Testis (tissue), 3 donors: ENCODE results near the gene STX1A. TPM values are rescaled to one million over a fixed set of nuclear protein-coding genes. Genes with fewer than 3 reads are reported as not detected.

Experiments used
- DNase-seq: peaks from one replicate; pipeline ENCODE4 v3.0.0-alpha.2; 2019
- H3K27ac ChIP-seq, 2 donors: fragments of 200-600 bp; sonication (generic); one replicate each; pipeline ENCODE4 v1.5.1; 2019
- H3K27me3 ChIP-seq: fragments of 200-600 bp; sonication (generic); one replicate; pipeline ENCODE4 v1.5.1; 2019
- H3K36me3 ChIP-seq: fragments of 200-600 bp; sonication (generic); one replicate; pipeline ENCODE4 v1.5.1; 2017; ENCODE audit warnings: low read depth; ENCODE audit errors: missing control alignments
- H3K4me1 ChIP-seq: fragments of 200-600 bp; sonication (generic); one replicate; pipeline ENCODE4 v1.5.1; 2019
- H3K4me3 ChIP-seq, 2 donors: fragments of 200-600 bp; sonication (generic); one replicate each; pipeline ENCODE4 v1.5.1; 2017 to 2019
- H3K9me3 ChIP-seq: fragments of 200-600 bp; sonication (generic); one replicate; pipeline ENCODE4 v1.5.1; 2017
- POLR2A ChIP-seq: fragments of 450-650 bp; IDR thresholded peaks from one replicate; pipeline ENCODE4 v1.6.1; 2017; ENCODE audit warnings: antibody characterized with exemption, mild to moderate bottlenecking, moderate library complexity
- WGBS, 2 donors: methylation state at CpG; one replicate each; pipeline ENCODE4 v1.1.5; 2018; 5-methylcytosine and 5-hydroxymethylcytosine counted together
- intact Hi-C: fragments of 100-400 bp; cut with DNase I; formaldehyde crosslinking; loops from one replicate; pipeline ENCODE4 v1.15.1; 2023; ENCODE audit warnings: low total_unique reads
- polyA plus RNA-seq: library from polyadenylated mRNA; stranded (reverse); fragments of 350-450 nt; fragmentation: Illumina TruSeq; extraction: RNeasy Lipid Tissue Mini Kit (QIAGEN cat#74804); gene quantifications from one replicate; pipeline ENCODE4 v1.2.3, GENCODE V29; 2014; ENCODE audit warnings: low read depth, low replicate concordance; ENCODE audit not compliant: insufficient read depth
- total RNA-seq, 2 donors: library from RNA; depleted of rRNA; stranded (reverse); fragments of >200 nt; gene quantifications; one replicate each; pipeline ENCODE4 v1.2.3, GENCODE V29; 2016
- TF ChIP-seq, protein P1 (sequence below), 3 experiments: fragments of 450-650 bp in 2 of 3; fragments of 200-600 bp in 1 of 3; sonication (generic) in 1 of 3; IDR thresholded peaks; one replicate each; pipeline ENCODE4 v1.5.1; 2016 to 2019; ENCODE audit warnings: antibody characterized with exemption in 3 of 3, mild to moderate bottlenecking in 2 of 3, moderate library complexity in 1 of 3

STX1A gene
- total and polyA plus RNA-seq, 3 donors from 2014 or later, result 13.2 to 28.2 (median 24.7) TPM

DNA sequence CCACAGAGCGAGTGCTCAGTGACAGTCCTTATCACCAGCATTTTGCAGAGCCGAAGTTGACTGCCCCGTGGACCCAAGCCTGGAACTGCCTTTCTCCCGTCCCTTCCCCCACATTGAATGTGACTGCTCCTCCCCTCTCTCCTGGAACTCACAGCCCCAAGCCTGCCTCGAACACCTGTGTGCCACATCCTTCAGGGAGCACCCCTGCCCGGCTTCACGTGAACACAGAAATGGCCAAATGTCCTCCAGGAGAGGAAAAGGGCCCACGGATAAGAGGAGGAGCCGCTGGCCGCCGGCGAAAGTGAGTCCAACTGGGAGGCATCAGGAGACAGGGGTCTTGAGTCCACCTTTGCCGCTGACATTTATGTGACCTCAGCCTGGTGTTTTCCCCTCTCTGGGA is 16.2 kb downstream of the STX1A start:
- no peaks in the 10 kb centered on the region for H3K36me3 ChIP-seq
- TF ChIP-seq POLR2A, result no peak
- TF ChIP-seq, protein P1, sequence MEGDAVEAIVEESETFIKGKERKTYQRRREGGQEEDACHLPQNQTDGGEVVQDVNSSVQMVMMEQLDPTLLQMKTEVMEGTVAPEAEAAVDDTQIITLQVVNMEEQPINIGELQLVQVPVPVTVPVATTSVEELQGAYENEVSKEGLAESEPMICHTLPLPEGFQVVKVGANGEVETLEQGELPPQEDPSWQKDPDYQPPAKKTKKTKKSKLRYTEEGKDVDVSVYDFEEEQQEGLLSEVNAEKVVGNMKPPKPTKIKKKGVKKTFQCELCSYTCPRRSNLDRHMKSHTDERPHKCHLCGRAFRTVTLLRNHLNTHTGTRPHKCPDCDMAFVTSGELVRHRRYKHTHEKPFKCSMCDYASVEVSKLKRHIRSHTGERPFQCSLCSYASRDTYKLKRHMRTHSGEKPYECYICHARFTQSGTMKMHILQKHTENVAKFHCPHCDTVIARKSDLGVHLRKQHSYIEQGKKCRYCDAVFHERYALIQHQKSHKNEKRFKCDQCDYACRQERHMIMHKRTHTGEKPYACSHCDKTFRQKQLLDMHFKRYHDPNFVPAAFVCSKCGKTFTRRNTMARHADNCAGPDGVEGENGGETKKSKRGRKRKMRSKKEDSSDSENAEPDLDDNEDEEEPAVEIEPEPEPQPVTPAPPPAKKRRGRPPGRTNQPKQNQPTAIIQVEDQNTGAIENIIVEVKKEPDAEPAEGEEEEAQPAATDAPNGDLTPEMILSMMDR (IDR thresholded peaks at IDR 0.05), result no peak
- H3K4me3 ChIP-seq, result peak overlapping the region in 1 of 2 donors; percentile 43
- no peaks in the 10 kb centered on the region for H3K27me3 ChIP-seq
- H3K27ac ChIP-seq, result peak overlapping the region in 1 of 2 donors; percentile 8
- WGBS, 2 donors, result 59 to 61% methylated on average over 9 to 13 of the region's 13 CpGs
- no peak for DNase-seq
- H3K9me3 ChIP-seq, result no peaks in the 10 kb centered on the region
- H3K4me1 ChIP-seq, result peaks cover 10% of the 10 kb centered on the region
- intact Hi-C loops, result no loop called here

DNA sequence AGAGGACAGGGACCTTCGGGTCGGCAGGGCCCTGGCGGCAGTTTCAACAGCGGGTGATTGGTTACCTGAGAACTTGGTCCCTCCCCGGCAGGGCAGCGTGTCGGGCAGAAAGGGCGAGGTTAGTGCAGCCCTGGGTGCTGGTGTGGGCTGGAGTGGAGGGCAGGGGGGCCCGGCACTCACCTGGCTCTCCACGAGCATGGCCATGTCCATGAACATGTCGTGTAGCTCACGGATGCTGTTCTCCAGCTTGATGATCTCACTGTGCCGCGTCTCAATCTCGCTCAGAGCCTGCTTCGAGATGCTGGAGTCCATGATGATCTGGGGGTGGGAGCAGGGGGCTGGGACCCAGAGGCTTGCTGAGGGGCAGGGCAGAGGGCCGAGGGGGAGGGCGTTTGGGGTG is 16.8 kb downstream of the STX1A start:
- intact Hi-C loops, result no loop called here
- H3K27me3 ChIP-seq, result no peaks in the 10 kb centered on the region
- no peak for DNase-seq
- peaks cover 10% of the 10 kb centered on the region for H3K4me1 ChIP-seq
- H3K27ac ChIP-seq, result no peak overlapping the region
- TF ChIP-seq, protein P1 (IDR thresholded peaks at IDR 0.05), result no peak
- TF ChIP-seq POLR2A, result no peak
- no peaks in the 10 kb centered on the region for H3K36me3 ChIP-seq
- H3K4me3 ChIP-seq, result no peak overlapping the region
- WGBS, 2 donors, result 92 to 94% methylated on average over 12 to 18 of the region's 18 CpGs
- no peaks in the 10 kb centered on the region for H3K9me3 ChIP-seq

DNA sequence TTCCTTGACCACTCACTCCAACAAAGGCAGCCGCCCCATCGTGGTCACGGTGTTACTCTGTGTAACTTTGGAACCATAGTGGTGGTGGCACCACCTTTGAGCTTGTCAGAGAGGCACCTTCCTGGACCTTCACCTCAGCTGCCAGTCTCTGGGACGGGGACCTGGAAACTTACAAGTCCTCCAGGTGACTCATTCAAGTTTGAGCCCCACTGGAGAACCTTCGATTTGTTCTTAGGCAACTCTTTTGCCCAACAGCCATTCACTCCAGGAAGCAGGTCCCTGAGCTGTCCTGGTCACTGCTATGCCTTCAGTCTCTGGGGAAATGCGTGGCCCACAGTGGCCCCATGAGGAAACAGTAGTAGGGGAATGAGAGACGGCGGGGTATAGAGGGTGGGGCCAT is 17.2 kb downstream of the STX1A start:
- no peaks in the 10 kb centered on the region for H3K36me3 ChIP-seq
- H3K4me3 ChIP-seq, result no peak overlapping the region
- no peaks in the 10 kb centered on the region for H3K9me3 ChIP-seq
- no peak for DNase-seq
- H3K27me3 ChIP-seq, result no peaks in the 10 kb centered on the region
- TF ChIP-seq POLR2A, result no peak
- TF ChIP-seq, protein P1 (IDR thresholded peaks at IDR 0.05), result no peak
- peaks cover 10% of the 10 kb centered on the region for H3K4me1 ChIP-seq
- intact Hi-C loops, result no loop called here
- H3K27ac ChIP-seq, result no peak overlapping the region
- WGBS, 2 donors, result 77 to 85% methylated on average over 7 to 8 of the region's 8 CpGs

DNA sequence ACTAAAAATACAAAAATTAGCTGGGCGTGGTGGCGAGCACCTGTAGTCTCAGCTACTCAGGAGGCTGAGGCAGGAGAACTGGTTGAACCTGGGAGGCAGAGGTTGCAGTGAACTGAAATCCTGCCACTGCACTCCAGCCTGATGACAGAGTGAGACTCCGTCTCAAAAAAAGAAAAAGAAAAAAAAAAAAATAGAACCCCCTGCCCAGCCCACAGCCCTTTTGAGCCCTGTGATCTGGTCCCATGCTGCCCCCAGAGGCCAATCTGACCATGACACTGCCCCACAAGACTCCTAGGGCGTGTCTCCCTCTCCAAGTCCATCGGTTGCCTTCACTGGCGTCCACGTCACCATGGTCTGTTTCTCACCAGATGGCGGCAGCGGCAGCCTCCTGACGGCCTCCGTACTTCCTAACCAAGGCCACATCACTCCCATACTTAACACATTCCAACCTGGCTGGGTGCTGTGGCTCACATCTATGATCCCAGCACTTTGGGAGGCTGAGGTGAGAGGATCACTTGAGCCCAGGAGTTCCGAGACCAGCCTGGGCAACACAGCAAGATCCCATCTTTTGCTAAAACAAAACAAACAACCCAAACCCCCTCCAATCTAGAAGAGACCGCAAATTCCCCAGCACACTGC is 18.0 kb downstream of the STX1A start:
- no peaks in the 10 kb centered on the region for H3K36me3 ChIP-seq
- WGBS, 2 donors, result 74 to 78% methylated on average over 13 of the region's 13 CpGs

More for the DNA sequence above, 18.0 kb downstream of the STX1A start:
- no peaks in the 10 kb centered on the region for H3K27me3 ChIP-seq
- peaks cover 5% of the 10 kb centered on the region for H3K4me1 ChIP-seq
- intact Hi-C loops, result no loop called here
- TF ChIP-seq, protein P1 (IDR thresholded peaks at IDR 0.05), result peak; percentile 24 to 61 (median 42)
- TF ChIP-seq POLR2A, result no peak
- no peaks in the 10 kb centered on the region for H3K9me3 ChIP-seq
- H3K27ac ChIP-seq, result no peak overlapping the region
- H3K4me3 ChIP-seq, result no peak overlapping the region
- DNase-seq, result peak; percentile 70
